Body of pancreas (tissue), 4 donors: ENCODE data around the gene TNS2. TPM values are rescaled to one million over a fixed set of nuclear protein-coding genes. Genes with fewer than 3 reads are reported as not detected.
A peak's percentile ranks its signal among the peaks of the same experiment; 100 is the strongest.

Experiments
- ATAC-seq: fragments of 150-250 bp; one replicate; pipeline ENCODE4 v1.9.1; 2016
- DNase-seq, 4 donors: peaks; one replicate each; pipeline ENCODE4 v3.0.0-alpha.2; 2019
- H3K27ac ChIP-seq, 4 donors: fragments of 200-600 bp; sonication (generic); 1 replicate in 3 of 4; 2 replicates in 1 of 4; pipeline versions ENCODE4 v1.5.1 to v1.6.1; 2016 to 2019; ENCODE audit warnings: mild to moderate bottlenecking in 1 of 4, mixed read lengths in 1 of 4, moderate library complexity in 1 of 4
- H3K27me3 ChIP-seq, 2 donors: fragments of 200-600 bp; sonication (generic); one replicate each; pipeline ENCODE4 v1.6.0; 2016; ENCODE audit warnings: mild to moderate bottlenecking in 1 of 2
- H3K36me3 ChIP-seq, 2 donors: fragments of 200-600 bp; sonication (generic); replicated peaks in 1 of 2; 2 replicates each; pipeline ENCODE4 v1.5.1; 2016; ENCODE audit warnings: low read depth in 2 of 2; ENCODE audit not compliant: insufficient read depth in 1 of 2
- H3K4me1 ChIP-seq: fragments of 200-600 bp; sonication (generic); one replicate; pipeline ENCODE4 v1.6.0; 2016
- H3K4me3 ChIP-seq, 2 donors: fragments of 200-600 bp; sonication (generic); 1 replicate in 1 of 2; 2 replicates in 1 of 2; pipeline ENCODE4 v1.5.1; 2016 to 2019
- H3K9me3 ChIP-seq, 3 donors: fragments of 200-600 bp; sonication (generic); 1 replicate in 2 of 3; 2 replicates in 1 of 3; pipeline ENCODE4 v1.5.1; 2016
- CTCF ChIP-seq, 7 experiments: fragments of 450-650 bp in 4 of 7; fragments of 200-600 bp in 3 of 7; sonication (generic) in 3 of 7; IDR thresholded peaks; one replicate each; pipeline ENCODE4 v1.5.1; 2016 to 2019; ENCODE audit warnings: antibody characterized with exemption in 7 of 7
- POLR2A ChIP-seq, 3 donors: fragments of 450-650 bp; IDR thresholded peaks; one replicate each; pipeline ENCODE4 v1.6.1; 2016; ENCODE audit warnings: antibody characterized with exemption in 3 of 3, mild to moderate bottlenecking in 2 of 3
- WGBS, 2 donors: methylation state at CpG; one replicate each; pipeline ENCODE4 v1.1.5; 2017; 5-methylcytosine and 5-hydroxymethylcytosine counted together
- intact Hi-C: fragments of 100-400 bp; cut with DNase I; formaldehyde crosslinking; loops from one replicate; pipeline ENCODE4 v1.15.1; 2023
- total RNA-seq, 2 donors: library from RNA; depleted of rRNA; stranded (reverse); fragments of >200 nt; gene quantifications; one replicate each; pipeline ENCODE4 v1.1.0, GENCODE V29; 2016

Gene TNS2
- total RNA-seq, 2 donors from 2014 or later: 75.5 to 113 TPM

GRCh38 chr12:53046655-53047220 is 3.1 kb upstream of the TNS2 start:
- no peaks in the 10 kb centered on the region for H3K27me3 ChIP-seq
- ATAC-seq (peak; percentile 57), DNase-seq (peak; percentile 86 to 93 (median 90))
- H3K27ac ChIP-seq: peak overlapping the region; percentile 95 to 99 (median 98)
- WGBS, 2 donors: 0% methylated on average over 28 to 29 of the region's 44 CpGs
- peak overlapping the region; percentile 23 to 61 for H3K4me3 ChIP-seq
- TF ChIP-seq CTCF (IDR thresholded peaks at IDR 0.05): peak in 1 of 7 experiments; percentile 1
- TF ChIP-seq POLR2A (IDR thresholded peaks at IDR 0.05): peak; percentile 93 to 99 (median 99)
- peaks cover 74% of the 10 kb centered on the region for H3K4me1 ChIP-seq
- H3K9me3 ChIP-seq: no peaks in the 10 kb centered on the region
- no peaks in the 10 kb centered on the region for H3K36me3 ChIP-seq
- intact Hi-C loops: no loop called here

GRCh38 chr12:53047221-53048032 is 2.4 kb upstream of the TNS2 start:
- Histone ChIP-seq H3K27me3 (no peaks in the 10 kb centered on the region), H3K4me3 (peak overlapping the region in 1 of 2 donors; percentile 5), H3K27ac (peak overlapping the region; percentile 95 to 99 (median 98)), H3K9me3 (no peaks in the 10 kb centered on the region), H3K36me3 (no peaks in the 10 kb centered on the region), H3K4me1 (peaks cover 81% of the 10 kb centered on the region)
- ATAC-seq (peak; percentile 62), DNase-seq (peak; percentile 80 to 88 (median 84))
- 1 to 4% methylated on average over 14 to 71 of the region's 94 CpGs for WGBS, 2 donors
- TF ChIP-seq POLR2A (IDR thresholded peaks at IDR 0.05) (peak; percentile 61 to 74 (median 67)), CTCF (IDR thresholded peaks at IDR 0.05) (peak in 3 of 7 experiments; percentile 41 to 82 (median 72))
- intact Hi-C loops: no loop called here

DNA sequence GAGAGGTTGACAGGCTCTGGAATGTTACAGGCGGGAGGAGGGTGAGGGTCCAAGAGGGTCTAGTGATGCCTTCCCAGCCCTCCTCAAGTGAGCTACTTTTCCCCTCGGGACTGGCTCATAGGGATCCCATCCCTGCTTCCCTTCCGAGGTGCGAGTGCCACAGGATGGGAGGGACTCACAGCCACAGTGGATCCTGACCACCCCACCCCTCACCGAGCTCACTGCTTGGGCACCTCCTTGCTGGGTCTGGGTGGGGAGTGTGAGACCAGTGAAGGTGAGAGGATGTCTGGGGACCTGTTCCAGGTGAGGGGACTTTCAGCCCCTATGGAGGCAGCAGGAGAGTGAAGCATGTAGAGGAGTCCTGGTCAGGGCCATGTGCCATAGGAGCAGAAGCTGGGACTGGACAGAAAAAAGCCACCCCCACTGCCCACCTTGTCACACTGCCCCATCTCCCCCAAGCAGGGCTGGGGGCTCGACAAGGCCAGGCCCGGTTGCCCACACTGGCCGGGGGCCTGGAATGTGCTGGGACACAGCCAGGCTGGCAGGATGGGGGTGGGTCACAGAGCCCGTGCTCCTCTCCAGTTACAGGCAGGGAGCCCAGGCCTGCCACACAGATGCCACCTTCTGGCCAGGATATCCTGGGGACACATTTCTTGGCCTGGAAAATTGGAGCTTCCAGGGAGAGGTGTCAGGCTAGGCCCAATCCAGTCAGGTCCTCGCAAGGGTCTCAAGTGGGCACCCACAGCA is 1.7 kb upstream of the TNS2 start:
- intact Hi-C loops: no loop called here
- H3K27ac ChIP-seq: peak overlapping the region; percentile 95 to 99 (median 98)
- 0 to 28% methylated on average over 2 to 10 of the region's 10 CpGs for WGBS, 2 donors
- TF ChIP-seq CTCF (IDR thresholded peaks at IDR 0.05) (peak in 5 of 7 experiments; percentile 15 to 44 (median 40)), POLR2A (IDR thresholded peaks at IDR 0.05) (peak in 1 of 3 donors; percentile 38)
- no peaks in the 10 kb centered on the region for H3K9me3 ChIP-seq
- H3K36me3 ChIP-seq: no peaks in the 10 kb centered on the region
- H3K4me1 ChIP-seq: peaks cover 89% of the 10 kb centered on the region
- peak; percentile 81 to 90 (median 86) for DNase-seq
- H3K27me3 ChIP-seq: no peaks in the 10 kb centered on the region
- peak; percentile 28 for ATAC-seq
- H3K4me3 ChIP-seq: no peak overlapping the region

GRCh38 chr12:53048780-53049401 is 974 bp upstream of the TNS2 start:
- Histone ChIP-seq H3K27me3 (no peaks in the 10 kb centered on the region), H3K4me1 (peaks cover 92% of the 10 kb centered on the region), H3K9me3 (no peaks in the 10 kb centered on the region), H3K27ac (peak overlapping the region; percentile 95 to 99 (median 98)), H3K36me3 (no peaks in the 10 kb centered on the region), H3K4me3 (no peak overlapping the region)
- intact Hi-C loops: no loop called here
- TF ChIP-seq POLR2A (IDR thresholded peaks at IDR 0.05) (no peak), CTCF (IDR thresholded peaks at IDR 0.05) (no peak)
- DNase-seq (peak; percentile 58 to 79 (median 71)), ATAC-seq (no peak)
- 18 to 19% methylated on average over 5 to 6 of the region's 6 CpGs for WGBS, 2 donors
